ENCODE results near the gene NHS.

Gene NHS

GRCh38 chrX:17476411-17476810, 101.4 kb downstream of the NHS start:
- H3K27ac ChIP-seq (replicated peaks), result no peak overlapping the region
- H3K4me3 ChIP-seq (replicated peaks; ENCODE audit: insufficient read depth, low read length), result no peak overlapping the region
- no peak for TF ChIP-seq REST (IDR thresholded peaks at IDR 0.05; ENCODE audit: insufficient replicate concordance, low read depth)
- TF ChIP-seq CTCF (IDR thresholded peaks at IDR 0.05; ENCODE audit: insufficient read depth, low read length), result no peak
- no peak for TF ChIP-seq GABPA (IDR thresholded peaks at IDR 0.05; ENCODE audit: low read depth)
- no peak for TF ChIP-seq POLR2AphosphoS5 (IDR thresholded peaks at IDR 0.05; ENCODE audit: low read depth)
- TF ChIP-seq SPI1 (IDR thresholded peaks at IDR 0.05; ENCODE audit: borderline replicate concordance, low read depth), result no peak
- no peak for DNase-seq (ENCODE audit: low read depth in 1 of 2, low spot score in 1 of 2)
- no peaks in the 10 kb centered on the region for H3K27me3 ChIP-seq (ENCODE audit: insufficient read depth, poor library complexity, severe bottlenecking)

- no peak for DNase-seq (ENCODE audit: low read depth in 1 of 2, low spot score in 1 of 2)
- H3K27ac ChIP-seq (replicated peaks), result no peak overlapping the region
- H3K27me3 ChIP-seq (ENCODE audit: insufficient read depth, poor library complexity, severe bottlenecking), result no peaks in the 10 kb centered on the region
- no peak overlapping the region for H3K4me3 ChIP-seq (replicated peaks; ENCODE audit: insufficient read depth, low read length)
- no peak for TF ChIP-seq CTCF (IDR thresholded peaks at IDR 0.05; ENCODE audit: insufficient read depth, low read length)
- TF ChIP-seq GABPA (IDR thresholded peaks at IDR 0.05; ENCODE audit: low read depth), result no peak
These were observed 106.1 kb downstream of the NHS start for GRCh38 chrX:17481086-17481485.

GRCh38 chrX:17484592-17484991, 109.6 kb downstream of the NHS start:
- no peak for DNase-seq (ENCODE audit: low read depth in 1 of 2, low spot score in 1 of 2)
- H3K4me3 ChIP-seq (replicated peaks; ENCODE audit: insufficient read depth, low read length), result no peak overlapping the region
- no peaks in the 10 kb centered on the region for H3K27me3 ChIP-seq (ENCODE audit: insufficient read depth, poor library complexity, severe bottlenecking)
- no peak overlapping the region for H3K27ac ChIP-seq (replicated peaks)
- no peak for TF ChIP-seq POLR2AphosphoS5 (IDR thresholded peaks at IDR 0.05; ENCODE audit: low read depth)

- no peaks in the 10 kb centered on the region for H3K27me3 ChIP-seq (ENCODE audit: insufficient read depth, poor library complexity, severe bottlenecking)
These were observed 110.4 kb downstream of the NHS start for GRCh38 chrX:17485391-17485790.

More at GRCh38 chrX:17485391-17485790, 110.4 kb downstream of the NHS start:
- TF ChIP-seq CTCF (IDR thresholded peaks at IDR 0.05; ENCODE audit: insufficient read depth, low read length) (no peak), REST (IDR thresholded peaks at IDR 0.05; ENCODE audit: insufficient replicate concordance, low read depth) (no peak), POLR2AphosphoS5 (IDR thresholded peaks at IDR 0.05; ENCODE audit: low read depth) (no peak), GABPA (IDR thresholded peaks at IDR 0.05; ENCODE audit: low read depth) (no peak), SPI1 (IDR thresholded peaks at IDR 0.05; ENCODE audit: borderline replicate concordance, low read depth) (no peak)
- Histone ChIP-seq H3K27ac (replicated peaks) (no peak overlapping the region), H3K4me3 (replicated peaks; ENCODE audit: insufficient read depth, low read length) (no peak overlapping the region)
- DNase-seq (ENCODE audit: low read depth in 1 of 2, low spot score in 1 of 2), result no peak
